K562 (cell line): Measurements from ENCODE around the gene HOXA4. TPM values are rescaled to one million over a fixed set of nuclear protein-coding genes. Genes with fewer than 3 reads are reported as not detected.

Experiments
- ATAC-seq: fragments of 200-7000 bp; cut with Tn5 transposase; 3 replicates; pipeline ENCODE4 v1.9.1; 2020; ENCODE audit warnings: moderate library complexity
- BruUV-seq: library from RNA; stranded (reverse); fragments of 400-500 nt; replicated peaks from 2 replicates; lab custom pipeline; 2021; lab: Mats Ljungman, UMichigan
- CTCF ChIA-PET: fragments of 300-600 bp; formaldehyde crosslinking; extraction: SDS; loops from one replicate; lab custom pipeline; 2021; ENCODE audit warnings: low intra/inter-chr PET ratio; lab: Yijun Ruan, JAX
- POLR2A ChIA-PET: fragments of 300-600, 350-650 bp; sonication (Branson Sonifier 250); formaldehyde crosslinking; extraction: SDS; loops from one replicate; lab custom pipeline; 2021; ENCODE audit warnings: antibody characterized with exemption, inconsistent platforms; lab: Yijun Ruan, JAX
- DNase-seq, 4 experiments: peaks; one replicate each; pipeline versions ENCODE4 v3.0.0 to v3.0.0-alpha.2; 2011 to 2018; ENCODE audit warnings: low spot score in 3 of 4, mixed read lengths in 3 of 4; ENCODE audit errors: extremely low read depth in 1 of 4
- FAIRE-seq: peaks from 2 replicates; lab custom pipeline; 2011; peaks lifted over from hg19 to GRCh38; lab: Jason Lieb, UNC
- H2AFZ ChIP-seq: 2 replicates; pipeline ENCODE4 v1.6.0; 2011; ENCODE audit warnings: low read depth, low read length, control low read depth, inconsistent platforms
- H3K27ac ChIP-seq: fragments of 200-600 bp; 3 replicates; pipeline ENCODE4 v1.8.0; 2011; ENCODE audit warnings: low read depth, mild to moderate bottlenecking, control low read depth, inconsistent platforms, low read length, moderate library complexity, mixed read lengths; ENCODE audit errors: extremely low read depth
- H3K27me3 ChIP-seq, 2 experiments: fragments of 300-600 bp in 1 of 2; 2 replicates in 1 of 2; 3 replicates in 1 of 2; pipeline versions ENCODE4 v1.6.0 to v1.8.0; 2011; ENCODE audit warnings: inconsistent platforms in 2 of 2, low read length in 2 of 2, mild to moderate bottlenecking in 1 of 2, mixed read lengths in 1 of 2, moderate library complexity in 1 of 2; ENCODE audit not compliant: control insufficient read depth in 2 of 2, insufficient read depth in 2 of 2
- H3K36me3 ChIP-seq: fragments of 300-600 bp; 3 replicates; pipeline ENCODE4 v1.8.0; 2011; ENCODE audit warnings: mild to moderate bottlenecking, low read length, inconsistent platforms; ENCODE audit not compliant: control insufficient read depth, insufficient read depth
- H3K4me1 ChIP-seq, 2 experiments: fragments of 200-600 bp in 1 of 2; replicated peaks in 1 of 2; 2 replicates in 1 of 2; 3 replicates in 1 of 2; pipeline versions ENCODE4 v1.5.1 to v1.8.0; 2011; ENCODE audit warnings: inconsistent platforms in 2 of 2, low read length in 2 of 2, mild to moderate bottlenecking in 1 of 2, mixed read lengths in 1 of 2, moderate library complexity in 1 of 2; ENCODE audit not compliant: control insufficient read depth in 2 of 2, insufficient read depth in 2 of 2
- H3K4me2 ChIP-seq: 2 replicates; pipeline ENCODE4 v1.6.1; 2011; ENCODE audit warnings: low read length, control low read depth, inconsistent platforms, mixed read lengths; ENCODE audit not compliant: insufficient read depth
- H3K4me3 ChIP-seq: fragments of 200-600 bp; sonication (generic), shearing (Covaris generic); 2 replicates; pipeline ENCODE4 v1.5.1; 2016; ENCODE audit warnings: control low read depth, inconsistent platforms
- H3K79me2 ChIP-seq: fragments of 200-600 bp; 3 replicates; pipeline ENCODE4 v1.8.0; 2011; ENCODE audit warnings: low read length, inconsistent platforms; ENCODE audit not compliant: control insufficient read depth, insufficient read depth
- H3K9ac ChIP-seq, 2 experiments: 2 replicates each; pipeline versions ENCODE4 v1.6.0 to v1.6.1; 2011; ENCODE audit warnings: low read depth in 2 of 2, low read length in 2 of 2, control low read depth in 1 of 2, inconsistent platforms in 1 of 2, mild to moderate bottlenecking in 1 of 2, mixed read lengths in 1 of 2; ENCODE audit not compliant: insufficient read depth in 1 of 2
- H3K9me1 ChIP-seq: one replicate; pipeline ENCODE4 v1.6.0; 2011; ENCODE audit warnings: inconsistent platforms, mild to moderate bottlenecking, low read length, moderate library complexity; ENCODE audit not compliant: control insufficient read depth, insufficient read depth
- H3K9me3 ChIP-seq: replicated peaks from 2 replicates; pipeline ENCODE4 v1.5.1; 2011; ENCODE audit warnings: low read depth, low read length, inconsistent platforms; ENCODE audit not compliant: control insufficient read depth, insufficient read depth
- H4K20me1 ChIP-seq: replicated peaks from 2 replicates; pipeline ENCODE4 v1.6.1; 2011; ENCODE audit warnings: low read length, inconsistent platforms, mixed read lengths; ENCODE audit not compliant: control insufficient read depth, insufficient read depth
- LARP7 ChIP-seq: fragments of 450-650 bp; IDR thresholded peaks from 2 replicates; pipeline ENCODE4 v1.6.1; 2016
- NBN ChIP-seq: fragments of 450-650 bp; IDR thresholded peaks from 2 replicates; pipeline ENCODE4 v1.6.1; 2016; ENCODE audit warnings: low read depth, mild to moderate bottlenecking
- NR0B1 ChIP-seq: fragments of 450-650 bp; IDR thresholded peaks from one replicate; pipeline ENCODE4 v1.6.1; 2018; ENCODE audit warnings: mild to moderate bottlenecking, moderate library complexity; ENCODE audit not compliant: partially characterized antibody
- ZFX ChIP-seq: sonication (generic); formaldehyde crosslinking; IDR thresholded peaks from 2 replicates; pipeline ENCODE4 v1.8.0; 2022; ENCODE audit warnings: mild to moderate bottlenecking, missing genetic modification reagents, moderate library complexity
- WGBS: fragments of 100-300 bp; shearing (Covaris generic); methylation state at CpG from one replicate; pipeline ENCODE4 v1.1.6; 2016; ENCODE audit warnings: low coverage, mixed read lengths; ENCODE audit not compliant: insufficient coverage; ENCODE audit errors: missing lambda C conversion rate; 5-methylcytosine and 5-hydroxymethylcytosine counted together
- in situ Hi-C: fragments of 300-500 bp; cut with MboI; formaldehyde crosslinking; loops from 4 replicates; pipeline ENCODE4 v1.15.0; 2018; ENCODE audit warnings: inconsistent platforms, mixed read lengths
- intact Hi-C: fragments of 100-400 bp; cut with micrococcal nuclease; formaldehyde crosslinking; loops from 2 replicates; pipeline ENCODE4 v1.14.2; 2022
- polyA plus RNA-seq, 8 experiments: library from polyadenylated mRNA; depleted of rRNA in 4 of 8; stranded (reverse) in 5 of 8; unstranded in 3 of 8; fragments of >200 nt; fragmentation: Nextera tagmentation in 2 of 8; fragmentation: Illumina TruSeq in 1 of 8; extraction: Ambion mirVana in 2 of 8; extraction: Trizol in 1 of 8; gene quantifications; 2 replicates each; pipeline versions ENCODE4 v1.2.1 to v1.2.3, GENCODE V29; 2011 to 2014; ENCODE audit warnings: inconsistent platforms in 1 of 8, missing spikeins in 1 of 8
- total RNA-seq, 7 experiments: library from RNA; depleted of rRNA in 6 of 7; stranded (reverse); fragments of >200 nt in 6 of 7; fragmentation: Illumina TruSeq in 2 of 7; extraction: Trizol in 2 of 7; gene quantifications; 2 replicates each; pipeline versions ENCODE4 v1.2.1 to v1.2.3, GENCODE V29; 2011 to 2021; ENCODE audit warnings: low replicate concordance in 1 of 7

The HOXA4 gene
- total and polyA plus RNA-seq, 9 of the 15 experiments (the other 6 are each of a cell fraction or from before 2014, with no cell fraction given): not detected

- no peak overlapping the region for H3K4me2 ChIP-seq
Observed at GRCh38 chr7:27137640-27138315, 7.2 kb upstream of the HOXA4 start.

More at GRCh38 chr7:27137640-27138315, 7.2 kb upstream of the HOXA4 start:
- no peaks in the 10 kb centered on the region for H3K36me3 ChIP-seq
- H3K4me3 ChIP-seq: no peak overlapping the region
- no peaks in the 10 kb centered on the region for H3K79me2 ChIP-seq
- H3K9ac ChIP-seq: no peak overlapping the region
- no peaks in the 10 kb centered on the region for H3K9me3 ChIP-seq
- no peaks in the 10 kb centered on the region for H3K9me1 ChIP-seq
- H2AFZ ChIP-seq: no peak overlapping the region
- H3K4me1 ChIP-seq: peaks cover 6 to 7% of the 10 kb centered on the region in 2 experiments; a peak in 2 of 5 replicates
- BruUV-seq: no TSS peak
- intact Hi-C loops: no loop called here
- POLR2A ChIA-PET: no interaction called here
- WGBS: 0% methylated on average over 2 of the region's 2 CpGs
- no peak for DNase-seq
- H4K20me1 ChIP-seq: no peaks in the 10 kb centered on the region
- peaks cover 38 to 54% of the 10 kb centered on the region in 2 experiments for H3K27me3 ChIP-seq
- TF ChIP-seq NBN (no peak), NR0B1 (no peak), ZFX (no peak), LARP7 (no peak)
- TF ChIP-seq, all 486 proteins: peak for 0
- in situ Hi-C loops: no loop called here
- no peak for ATAC-seq
- CTCF ChIA-PET: no interaction called here
- H3K27ac ChIP-seq: no peak overlapping the region
- FAIRE-seq: no peak
